NB4 (cell line): ENCODE measurements around the gene IL17RD.

Experiments
- POLR2A ChIP-seq: IDR thresholded peaks from 2 replicates; pipeline ENCODE4 v1.6.1; 2011; ENCODE audit warnings: mild to moderate bottlenecking; ENCODE audit not compliant: insufficient read length; ENCODE audit errors: extremely low read depth
- TF ChIP-seq, protein P1 (sequence below): IDR thresholded peaks from one replicate; pipeline ENCODE4 v1.5.1; 2012; ENCODE audit warnings: low read depth, low read length

DNA sequence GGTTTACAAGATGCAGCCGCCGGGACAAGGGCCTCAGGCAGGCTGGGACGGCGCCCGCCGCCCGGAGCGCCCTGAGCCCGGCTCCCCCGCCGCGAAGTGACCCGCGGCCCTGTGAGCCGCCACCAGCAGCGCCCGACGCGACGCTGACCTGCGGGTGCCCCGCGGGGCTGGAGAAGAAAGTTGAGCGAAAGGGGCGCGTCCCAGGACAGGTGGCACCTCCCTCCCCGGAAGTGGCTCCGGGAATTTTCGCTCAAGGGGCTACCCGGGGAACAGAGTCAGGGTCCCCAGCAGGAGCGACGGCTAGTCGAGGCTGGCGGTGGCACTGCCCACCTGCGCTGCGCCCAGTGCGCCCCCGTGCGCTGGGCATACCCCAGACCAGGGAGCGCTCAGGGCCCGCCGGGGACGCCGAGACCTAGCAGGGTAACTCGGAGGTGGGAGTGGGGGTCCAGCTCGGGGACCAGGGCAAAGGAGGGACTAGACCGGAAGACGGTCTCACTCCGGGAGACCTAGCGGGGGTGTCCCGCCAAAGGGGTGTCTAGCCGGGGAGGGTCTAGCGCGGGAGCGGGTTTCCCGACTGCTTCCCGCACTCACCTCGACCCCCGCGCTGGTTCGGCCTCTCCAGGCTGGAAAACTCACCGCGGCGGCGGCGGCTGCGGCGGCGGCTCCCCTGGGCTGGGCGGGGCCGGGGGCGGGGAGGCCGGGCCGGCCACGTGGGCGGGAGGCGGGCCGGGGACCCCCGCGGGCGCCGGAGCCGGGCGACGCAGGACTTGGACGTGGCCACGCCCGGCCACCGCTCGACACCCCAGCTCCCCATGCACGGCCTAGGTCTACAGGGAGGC is 86.3 kb downstream of the IL17RD start:
- TF ChIP-seq, protein P1, sequence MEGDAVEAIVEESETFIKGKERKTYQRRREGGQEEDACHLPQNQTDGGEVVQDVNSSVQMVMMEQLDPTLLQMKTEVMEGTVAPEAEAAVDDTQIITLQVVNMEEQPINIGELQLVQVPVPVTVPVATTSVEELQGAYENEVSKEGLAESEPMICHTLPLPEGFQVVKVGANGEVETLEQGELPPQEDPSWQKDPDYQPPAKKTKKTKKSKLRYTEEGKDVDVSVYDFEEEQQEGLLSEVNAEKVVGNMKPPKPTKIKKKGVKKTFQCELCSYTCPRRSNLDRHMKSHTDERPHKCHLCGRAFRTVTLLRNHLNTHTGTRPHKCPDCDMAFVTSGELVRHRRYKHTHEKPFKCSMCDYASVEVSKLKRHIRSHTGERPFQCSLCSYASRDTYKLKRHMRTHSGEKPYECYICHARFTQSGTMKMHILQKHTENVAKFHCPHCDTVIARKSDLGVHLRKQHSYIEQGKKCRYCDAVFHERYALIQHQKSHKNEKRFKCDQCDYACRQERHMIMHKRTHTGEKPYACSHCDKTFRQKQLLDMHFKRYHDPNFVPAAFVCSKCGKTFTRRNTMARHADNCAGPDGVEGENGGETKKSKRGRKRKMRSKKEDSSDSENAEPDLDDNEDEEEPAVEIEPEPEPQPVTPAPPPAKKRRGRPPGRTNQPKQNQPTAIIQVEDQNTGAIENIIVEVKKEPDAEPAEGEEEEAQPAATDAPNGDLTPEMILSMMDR: no peak
- TF ChIP-seq POLR2A: no peak
